GM12801 (cell line): ENCODE results near the gene SIX2.

ENCODE experiments used
- TF ChIP-seq, protein P1 (sequence below): IDR thresholded peaks from one replicate; pipeline ENCODE4 v1.5.1; 2011; ENCODE audit warnings: control low read depth; ENCODE audit not compliant: insufficient read length; ENCODE audit errors: extremely low read depth

The SIX2 gene

GRCh38 chr2:45029215-45029614 is 20.0 kb upstream of the SIX2 start:
- TF ChIP-seq, protein P1, sequence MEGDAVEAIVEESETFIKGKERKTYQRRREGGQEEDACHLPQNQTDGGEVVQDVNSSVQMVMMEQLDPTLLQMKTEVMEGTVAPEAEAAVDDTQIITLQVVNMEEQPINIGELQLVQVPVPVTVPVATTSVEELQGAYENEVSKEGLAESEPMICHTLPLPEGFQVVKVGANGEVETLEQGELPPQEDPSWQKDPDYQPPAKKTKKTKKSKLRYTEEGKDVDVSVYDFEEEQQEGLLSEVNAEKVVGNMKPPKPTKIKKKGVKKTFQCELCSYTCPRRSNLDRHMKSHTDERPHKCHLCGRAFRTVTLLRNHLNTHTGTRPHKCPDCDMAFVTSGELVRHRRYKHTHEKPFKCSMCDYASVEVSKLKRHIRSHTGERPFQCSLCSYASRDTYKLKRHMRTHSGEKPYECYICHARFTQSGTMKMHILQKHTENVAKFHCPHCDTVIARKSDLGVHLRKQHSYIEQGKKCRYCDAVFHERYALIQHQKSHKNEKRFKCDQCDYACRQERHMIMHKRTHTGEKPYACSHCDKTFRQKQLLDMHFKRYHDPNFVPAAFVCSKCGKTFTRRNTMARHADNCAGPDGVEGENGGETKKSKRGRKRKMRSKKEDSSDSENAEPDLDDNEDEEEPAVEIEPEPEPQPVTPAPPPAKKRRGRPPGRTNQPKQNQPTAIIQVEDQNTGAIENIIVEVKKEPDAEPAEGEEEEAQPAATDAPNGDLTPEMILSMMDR: no peak

DNA sequence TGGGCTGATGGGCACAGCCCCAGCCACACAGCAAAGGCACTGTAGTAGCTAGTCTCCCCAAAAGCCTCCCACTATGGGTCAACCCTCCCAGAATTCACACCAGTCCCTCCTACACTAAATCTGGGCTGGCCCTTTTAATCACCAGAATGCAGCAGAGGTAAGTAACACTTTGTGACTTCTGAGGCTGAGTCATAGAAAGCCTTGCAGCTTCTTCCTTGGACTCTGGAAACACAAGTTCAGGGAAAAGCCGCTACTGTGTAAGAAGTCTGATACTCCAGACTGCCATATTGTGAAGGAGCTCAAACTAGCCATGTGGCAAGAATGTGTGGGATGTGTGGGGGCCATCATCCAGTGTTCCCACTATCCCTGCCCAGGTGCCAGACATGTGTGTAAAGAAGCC is 19.0 kb upstream of the SIX2 start:
- TF ChIP-seq, protein P1: no peak

DNA sequence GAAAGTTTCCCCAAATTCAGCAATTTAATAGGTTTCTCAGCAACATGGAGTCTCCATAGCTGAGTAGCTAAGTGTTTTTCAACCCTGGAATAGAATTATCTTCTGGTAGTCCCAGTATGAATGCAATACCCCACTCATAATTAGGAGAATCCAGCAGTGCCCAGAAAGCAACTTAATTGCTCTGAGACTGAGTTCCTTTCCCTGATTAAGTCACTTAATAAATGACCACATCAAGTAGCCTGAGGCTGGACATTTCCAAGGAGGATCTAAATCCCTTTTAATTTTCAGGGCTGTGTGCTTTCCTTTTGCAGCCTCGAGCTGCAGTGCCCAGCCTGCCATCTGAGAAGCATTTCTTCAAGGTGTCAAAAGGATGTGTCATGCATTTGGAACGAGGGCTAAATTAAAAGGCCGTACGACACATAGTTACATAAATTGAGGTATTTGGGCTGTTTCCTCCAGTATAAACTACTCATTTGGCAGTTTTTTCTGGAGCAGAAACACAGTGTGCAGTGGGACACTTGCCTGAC is 17.7 kb upstream of the SIX2 start:
- TF ChIP-seq, protein P1: no peak

GRCh38 chr2:45024600-45025291 is 15.5 kb upstream of the SIX2 start:
- TF ChIP-seq, protein P1: no peak

DNA sequence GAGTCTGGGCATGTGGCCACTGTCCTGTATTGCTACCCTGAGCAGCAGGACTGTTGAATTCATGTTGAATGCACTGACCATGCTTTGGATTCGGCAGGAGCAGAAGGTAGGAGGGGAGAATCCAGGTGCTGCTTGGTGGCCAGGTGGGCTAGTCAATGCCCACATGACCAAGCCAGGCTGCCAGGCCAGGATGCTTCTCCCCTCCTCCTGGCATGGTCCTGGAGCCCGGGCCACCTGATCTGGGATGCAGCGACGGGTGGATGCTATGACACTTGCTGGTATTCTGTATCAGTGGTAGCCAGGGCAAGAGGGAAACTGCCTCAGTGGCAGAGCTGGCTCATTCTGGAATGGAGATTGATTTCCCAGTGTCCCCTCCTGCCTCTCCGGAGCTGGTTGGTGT is 14.8 kb upstream of the SIX2 start:
- TF ChIP-seq, protein P1: no peak

GRCh38 chr2:45020439-45020838 is 11.2 kb upstream of the SIX2 start:
- TF ChIP-seq, protein P1: no peak

- TF ChIP-seq, protein P1: no peak
These were observed 8.8 kb upstream of the SIX2 start for GRCh38 chr2:45018023-45018422.
